HepG2 (cell line): ENCODE measurements around the gene GNG3. TPM values are rescaled to one million over a fixed set of nuclear protein-coding genes. Genes with fewer than 3 reads are reported as not detected.

Experiments used
- CBFB ChIP-seq: sonication (generic); formaldehyde crosslinking; IDR thresholded peaks from 2 replicates; pipeline ENCODE4 v1.4.0; 2020; ENCODE audit warnings: missing genetic modification reagents
- ELF1 ChIP-seq: sonication (generic); formaldehyde crosslinking; IDR thresholded peaks from 2 replicates; pipeline ENCODE4 v1.4.0; 2020; ENCODE audit warnings: missing genetic modification reagents
- ESRRA ChIP-seq: sonication (generic); formaldehyde crosslinking; IDR thresholded peaks from 2 replicates; pipeline ENCODE4 v1.5.1; 2020; ENCODE audit warnings: mild to moderate bottlenecking, low read depth, missing genetic modification reagents
- HOXA3 ChIP-seq: sonication (generic); formaldehyde crosslinking; IDR thresholded peaks from 2 replicates; pipeline ENCODE4 v1.5.0; 2020; ENCODE audit warnings: missing genetic modification reagents
- MLLT10 ChIP-seq: sonication (generic); formaldehyde crosslinking; IDR thresholded peaks from 2 replicates; pipeline ENCODE4 v1.4.0; 2020; ENCODE audit warnings: missing genetic modification reagents
- NFRKB ChIP-seq: fragments of 450-650 bp; IDR thresholded peaks from 2 replicates; pipeline ENCODE4 v1.6.1; 2017
- POLR2AphosphoS2 ChIP-seq: IDR thresholded peaks from 2 replicates; pipeline ENCODE4 v1.6.1; 2011; ENCODE audit warnings: low read depth, low read length, improper control_type of control experiment
- SIN3A ChIP-seq: IDR thresholded peaks from 2 replicates; pipeline ENCODE4 v1.6.1; 2011; ENCODE audit warnings: low read depth, mild to moderate bottlenecking, control low read depth, low read length, borderline replicate concordance
- SOX5 ChIP-seq: IDR thresholded peaks from 2 replicates; pipeline ENCODE4 v1.6.1; 2016; ENCODE audit warnings: borderline replicate concordance
- SYNCRIP ChIP-seq: fragments of 200-400 bp; formaldehyde crosslinking; IDR thresholded peaks from 2 replicates; pipeline ENCODE4 v1.6.1; 2018; ENCODE audit warnings: mild to moderate bottlenecking, low read depth, low read length; ENCODE audit not compliant: insufficient read depth
- ZFP36L1 ChIP-seq: sonication (generic); formaldehyde crosslinking; IDR thresholded peaks from 2 replicates; pipeline ENCODE4 v1.8.0; 2022; ENCODE audit warnings: mild to moderate bottlenecking, missing genetic modification reagents, moderate library complexity
- ZMYM2 ChIP-seq: sonication (generic); formaldehyde crosslinking; IDR thresholded peaks from 2 replicates; pipeline ENCODE4 v1.8.0; 2022; ENCODE audit warnings: mild to moderate bottlenecking, missing genetic modification reagents
- ZNF160 ChIP-seq: sonication (generic); formaldehyde crosslinking; IDR thresholded peaks from 2 replicates; pipeline ENCODE4 v1.8.0; 2022; ENCODE audit warnings: mild to moderate bottlenecking, inconsistent platforms, missing genetic modification reagents
- ZNF317 ChIP-seq: sonication (generic); formaldehyde crosslinking; IDR thresholded peaks from 2 replicates; pipeline ENCODE4 v1.5.0; 2020; ENCODE audit warnings: mild to moderate bottlenecking, missing genetic modification reagents
- ZNF614 ChIP-seq: IDR thresholded peaks from 2 replicates; pipeline ENCODE4 v1.6.1; 2018; ENCODE audit warnings: missing biosample characterization, missing genetic modification reagents, inconsistent platforms, borderline replicate concordance
- polyA plus RNA-seq, 8 experiments: library from polyadenylated mRNA; depleted of rRNA in 3 of 8; stranded (reverse) in 7 of 8; unstranded in 1 of 8; fragments of >200 nt; fragmentation: Illumina TruSeq in 4 of 8; extraction: Trizol in 4 of 8; gene quantifications; 2 replicates each; pipeline versions ENCODE4 v1.2.1 to v1.2.3, GENCODE V29; 2011 to 2016; ENCODE audit warnings: low read depth in 4 of 8, missing spikeins in 1 of 8, mixed read lengths in 1 of 8; ENCODE audit not compliant: insufficient read depth in 1 of 8
- total RNA-seq, 5 experiments: library from RNA; depleted of rRNA; stranded (reverse); fragments of >200 nt; fragmentation: Illumina TruSeq; extraction: Trizol; gene quantifications; 2 replicates each; pipeline ENCODE4 v1.2.3, GENCODE V29; 2016; ENCODE audit warnings: low read depth in 1 of 5
- TF ChIP-seq, protein P1 (sequence below): sonication (generic); formaldehyde crosslinking; IDR thresholded peaks from one replicate; pipeline ENCODE4 v1.5.1; 2020; ENCODE audit warnings: mild to moderate bottlenecking, missing genetic modification reagents; ENCODE audit errors: not compliant biosample characterization
- TF ChIP-seq, protein P2 (sequence below): sonication (generic); formaldehyde crosslinking; IDR thresholded peaks from 2 replicates; pipeline ENCODE4 v1.4.0; 2020; ENCODE audit warnings: mild to moderate bottlenecking, missing genetic modification reagents
- TF ChIP-seq, protein P3 (sequence below): sonication (generic); formaldehyde crosslinking; IDR thresholded peaks from 2 replicates; pipeline ENCODE4 v1.5.1; 2020; ENCODE audit warnings: missing genetic modification reagents, mild to moderate bottlenecking, borderline replicate concordance
- TF ChIP-seq, protein P4 (sequence below): sonication (generic); formaldehyde crosslinking; IDR thresholded peaks from 2 replicates; pipeline ENCODE4 v1.4.0; 2020; ENCODE audit warnings: missing genetic modification reagents

GNG3 gene
- total and polyA plus RNA-seq, 2 of the 13 experiments (the other 11 are each of a cell fraction or from before 2014, with no cell fraction given): not detected

DNA sequence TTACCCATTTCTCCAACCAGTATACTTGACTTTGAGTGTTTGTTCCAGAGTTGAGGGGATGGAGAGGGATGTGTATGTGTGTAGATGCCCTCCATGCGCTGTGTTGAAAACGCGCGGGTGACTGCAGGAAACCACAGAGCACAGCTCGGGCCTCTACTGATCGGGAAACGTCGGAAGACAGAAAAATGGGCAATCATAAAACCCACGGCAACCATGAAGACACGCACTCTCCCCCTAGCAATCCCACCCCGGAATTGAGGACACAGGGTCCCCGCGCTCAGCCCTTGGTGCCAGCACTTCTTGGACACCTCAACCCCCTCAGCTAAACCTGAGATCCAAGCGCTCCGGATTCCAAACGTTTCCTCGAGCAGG is 36.3 kb upstream of the GNG3 start (continued):
- TF ChIP-seq, protein P1, sequence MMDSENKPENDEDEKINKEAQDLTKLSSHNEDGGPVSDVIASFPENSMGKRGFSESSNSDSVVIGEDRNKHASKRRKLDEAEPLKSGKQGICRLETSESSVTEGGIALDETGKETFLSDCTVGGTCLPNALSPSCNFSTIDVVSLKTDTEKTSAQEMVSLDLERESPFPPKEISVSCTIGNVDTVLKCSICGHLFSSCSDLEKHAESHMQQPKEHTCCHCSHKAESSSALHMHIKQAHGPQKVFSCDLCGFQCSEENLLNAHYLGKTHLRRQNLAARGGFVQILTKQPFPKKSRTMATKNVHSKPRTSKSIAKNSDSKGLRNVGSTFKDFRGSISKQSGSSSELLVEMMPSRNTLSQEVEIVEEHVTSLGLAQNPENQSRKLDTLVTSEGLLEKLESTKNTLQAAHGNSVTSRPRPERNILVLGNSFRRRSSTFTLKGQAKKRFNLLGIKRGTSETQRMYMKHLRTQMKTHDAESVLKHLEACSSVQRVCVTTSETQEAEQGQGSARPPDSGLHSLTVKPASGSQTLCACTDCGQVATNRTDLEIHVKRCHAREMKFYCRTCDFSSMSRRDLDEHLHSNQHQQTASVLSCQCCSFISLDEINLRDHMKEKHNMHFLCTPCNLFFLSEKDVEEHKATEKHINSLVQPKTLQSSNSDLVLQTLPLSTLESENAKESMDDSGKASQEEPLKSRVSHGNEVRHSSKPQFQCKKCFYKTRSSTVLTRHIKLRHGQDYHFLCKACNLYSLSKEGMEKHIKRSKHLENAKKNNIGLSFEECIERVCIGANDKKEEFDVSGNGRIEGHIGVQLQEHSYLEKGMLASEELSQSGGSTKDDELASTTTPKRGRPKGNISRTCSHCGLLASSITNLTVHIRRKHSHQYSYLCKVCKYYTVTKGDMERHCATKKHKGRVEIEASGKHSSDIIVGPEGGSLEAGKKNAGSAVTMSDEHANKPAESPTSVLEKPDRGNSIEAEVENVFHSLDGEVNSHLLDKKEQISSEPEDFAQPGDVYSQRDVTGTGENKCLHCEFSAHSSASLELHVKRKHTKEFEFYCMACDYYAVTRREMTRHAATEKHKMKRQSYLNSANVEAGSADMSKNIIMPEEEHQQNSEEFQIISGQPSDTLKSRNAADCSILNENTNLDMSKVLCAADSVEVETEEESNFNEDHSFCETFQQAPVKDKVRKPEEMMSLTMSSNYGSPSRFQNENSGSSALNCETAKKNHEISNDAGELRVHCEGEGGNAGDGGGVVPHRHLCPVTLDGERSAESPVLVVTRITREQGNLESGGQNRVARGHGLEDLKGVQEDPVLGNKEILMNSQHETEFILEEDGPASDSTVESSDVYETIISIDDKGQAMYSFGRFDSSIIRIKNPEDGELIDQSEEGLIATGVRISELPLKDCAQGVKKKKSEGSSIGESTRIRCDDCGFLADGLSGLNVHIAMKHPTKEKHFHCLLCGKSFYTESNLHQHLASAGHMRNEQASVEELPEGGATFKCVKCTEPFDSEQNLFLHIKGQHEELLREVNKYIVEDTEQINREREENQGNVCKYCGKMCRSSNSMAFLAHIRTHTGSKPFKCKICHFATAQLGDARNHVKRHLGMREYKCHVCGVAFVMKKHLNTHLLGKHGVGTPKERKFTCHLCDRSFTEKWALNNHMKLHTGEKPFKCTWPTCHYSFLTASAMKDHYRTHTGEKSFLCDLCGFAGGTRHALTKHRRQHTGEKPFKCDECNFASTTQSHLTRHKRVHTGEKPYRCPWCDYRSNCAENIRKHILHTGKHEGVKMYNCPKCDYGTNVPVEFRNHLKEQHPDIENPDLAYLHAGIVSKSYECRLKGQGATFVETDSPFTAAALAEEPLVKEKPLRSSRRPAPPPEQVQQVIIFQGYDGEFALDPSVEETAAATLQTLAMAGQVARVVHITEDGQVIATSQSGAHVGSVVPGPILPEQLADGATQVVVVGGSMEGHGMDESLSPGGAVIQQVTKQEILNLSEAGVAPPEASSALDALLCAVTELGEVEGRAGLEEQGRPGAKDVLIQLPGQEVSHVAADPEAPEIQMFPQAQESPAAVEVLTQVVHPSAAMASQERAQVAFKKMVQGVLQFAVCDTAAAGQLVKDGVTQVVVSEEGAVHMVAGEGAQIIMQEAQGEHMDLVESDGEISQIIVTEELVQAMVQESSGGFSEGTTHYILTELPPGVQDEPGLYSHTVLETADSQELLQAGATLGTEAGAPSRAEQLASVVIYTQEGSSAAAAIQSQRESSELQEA: no peak
- peak; percentile 25; the same call in 1 of the 2 replicates for TF ChIP-seq CBFB (CRISPR knock-in tag)
- no peak for TF ChIP-seq MLLT10 (CRISPR knock-in tag)
- peak; percentile 56; the same call in 1 of the 2 replicates for TF ChIP-seq ZMYM2
- TF ChIP-seq SOX5 (CRISPR knock-in tag): no peak
- TF ChIP-seq, protein P2, sequence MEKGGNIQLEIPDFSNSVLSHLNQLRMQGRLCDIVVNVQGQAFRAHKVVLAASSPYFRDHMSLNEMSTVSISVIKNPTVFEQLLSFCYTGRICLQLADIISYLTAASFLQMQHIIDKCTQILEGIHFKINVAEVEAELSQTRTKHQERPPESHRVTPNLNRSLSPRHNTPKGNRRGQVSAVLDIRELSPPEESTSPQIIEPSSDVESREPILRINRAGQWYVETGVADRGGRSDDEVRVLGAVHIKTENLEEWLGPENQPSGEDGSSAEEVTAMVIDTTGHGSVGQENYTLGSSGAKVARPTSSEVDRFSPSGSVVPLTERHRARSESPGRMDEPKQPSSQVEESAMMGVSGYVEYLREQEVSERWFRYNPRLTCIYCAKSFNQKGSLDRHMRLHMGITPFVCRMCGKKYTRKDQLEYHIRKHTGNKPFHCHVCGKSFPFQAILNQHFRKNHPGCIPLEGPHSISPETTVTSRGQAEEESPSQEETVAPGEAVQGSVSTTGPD (CRISPR knock-in tag): 0 out of 2 replicates have a peak, but pooled peaks have one; percentile 17
- TF ChIP-seq, protein P3, sequence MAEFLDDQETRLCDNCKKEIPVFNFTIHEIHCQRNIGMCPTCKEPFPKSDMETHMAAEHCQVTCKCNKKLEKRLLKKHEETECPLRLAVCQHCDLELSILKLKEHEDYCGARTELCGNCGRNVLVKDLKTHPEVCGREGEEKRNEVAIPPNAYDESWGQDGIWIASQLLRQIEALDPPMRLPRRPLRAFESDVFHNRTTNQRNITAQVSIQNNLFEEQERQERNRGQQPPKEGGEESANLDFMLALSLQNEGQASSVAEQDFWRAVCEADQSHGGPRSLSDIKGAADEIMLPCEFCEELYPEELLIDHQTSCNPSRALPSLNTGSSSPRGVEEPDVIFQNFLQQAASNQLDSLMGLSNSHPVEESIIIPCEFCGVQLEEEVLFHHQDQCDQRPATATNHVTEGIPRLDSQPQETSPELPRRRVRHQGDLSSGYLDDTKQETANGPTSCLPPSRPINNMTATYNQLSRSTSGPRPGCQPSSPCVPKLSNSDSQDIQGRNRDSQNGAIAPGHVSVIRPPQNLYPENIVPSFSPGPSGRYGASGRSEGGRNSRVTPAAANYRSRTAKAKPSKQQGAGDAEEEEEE: no peak
- TF ChIP-seq ZNF160 (CRISPR knock-in tag): no peak
- TF ChIP-seq ZFP36L1 (CRISPR knock-in tag): no peak
- no peak for TF ChIP-seq ZNF614
- no peak for TF ChIP-seq NFRKB
- TF ChIP-seq ZNF317 (CRISPR knock-in tag): peak; percentile 18; the same call in 1 of the 2 replicates
- no peak for TF ChIP-seq ELF1
- no peak for TF ChIP-seq POLR2AphosphoS2
- TF ChIP-seq HOXA3 (CRISPR knock-in tag): no peak
- no peak for TF ChIP-seq SYNCRIP
- no peak for TF ChIP-seq ESRRA
- no peak for TF ChIP-seq SIN3A
- TF ChIP-seq, protein P4, sequence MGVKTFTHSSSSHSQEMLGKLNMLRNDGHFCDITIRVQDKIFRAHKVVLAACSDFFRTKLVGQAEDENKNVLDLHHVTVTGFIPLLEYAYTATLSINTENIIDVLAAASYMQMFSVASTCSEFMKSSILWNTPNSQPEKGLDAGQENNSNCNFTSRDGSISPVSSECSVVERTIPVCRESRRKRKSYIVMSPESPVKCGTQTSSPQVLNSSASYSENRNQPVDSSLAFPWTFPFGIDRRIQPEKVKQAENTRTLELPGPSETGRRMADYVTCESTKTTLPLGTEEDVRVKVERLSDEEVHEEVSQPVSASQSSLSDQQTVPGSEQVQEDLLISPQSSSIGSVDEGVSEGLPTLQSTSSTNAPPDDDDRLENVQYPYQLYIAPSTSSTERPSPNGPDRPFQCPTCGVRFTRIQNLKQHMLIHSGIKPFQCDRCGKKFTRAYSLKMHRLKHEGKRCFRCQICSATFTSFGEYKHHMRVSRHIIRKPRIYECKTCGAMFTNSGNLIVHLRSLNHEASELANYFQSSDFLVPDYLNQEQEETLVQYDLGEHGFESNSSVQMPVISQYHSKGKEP (CRISPR knock-in tag): no peak
